GM21526 (cell line): ENCODE measurements around the gene TFB2M.

Source experiments
- ATAC-seq: cut with Tn5 transposase; IDR thresholded peaks from one replicate; pipeline ENCODE4 v1.9.1; 2021; ENCODE audit warnings: moderate library complexity; ENCODE audit not compliant: unreplicated experiment, low FRiP score

Gene TFB2M

DNA sequence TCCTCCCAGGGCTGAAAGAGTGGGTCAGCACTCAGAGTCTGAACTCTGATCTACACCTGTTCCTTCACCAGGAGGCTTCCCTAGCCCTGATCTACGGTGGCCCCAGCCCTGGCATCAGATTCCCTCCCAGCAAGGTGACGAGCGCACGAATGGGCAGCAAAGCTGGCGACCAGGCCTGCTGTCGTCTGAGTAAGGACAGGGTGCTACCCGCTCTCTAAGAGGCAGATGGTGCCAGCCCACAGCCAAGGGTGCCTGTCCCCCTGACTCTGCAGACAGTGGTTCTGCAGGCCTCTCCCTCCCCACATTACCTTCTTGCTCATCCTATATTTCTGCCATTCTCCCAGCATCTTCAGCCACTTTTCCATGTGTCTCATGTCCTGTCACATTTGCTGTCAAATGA lies 48.7 kb downstream of the TFB2M start:
- ATAC-seq = no peak

- no peak for ATAC-seq
These were observed 49.9 kb downstream of the TFB2M start for GRCh38 chr1:246516126-246516525.

DNA sequence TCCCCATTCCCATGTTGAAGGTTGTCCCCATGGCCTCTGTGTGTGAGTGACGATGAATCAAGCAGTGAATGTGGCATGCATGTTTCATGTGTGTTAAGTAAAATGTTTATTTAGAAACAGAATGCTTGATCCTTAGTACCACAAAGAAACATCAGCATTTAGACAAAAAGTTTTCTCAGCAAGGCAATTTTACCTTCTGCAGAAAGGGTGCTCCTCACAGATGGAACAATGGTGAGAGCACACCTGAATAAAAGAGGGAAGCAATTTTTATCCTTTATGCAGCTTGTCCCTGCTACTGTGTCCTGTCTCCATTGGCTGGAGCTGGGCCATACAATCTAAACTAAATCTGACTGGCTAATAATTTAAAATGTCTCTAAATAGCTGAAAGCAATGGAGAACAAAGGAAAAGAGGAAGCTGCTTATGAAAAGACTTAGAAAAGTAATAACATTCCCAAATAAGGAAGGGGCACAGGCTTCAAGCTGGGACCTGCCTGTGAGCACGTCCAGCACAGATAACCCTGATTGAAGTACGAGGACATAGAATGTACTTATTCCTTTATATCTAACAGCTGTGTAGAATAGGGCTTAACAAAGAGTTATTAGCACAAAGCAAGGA lies 50.6 kb downstream of the TFB2M start:
- no peak for ATAC-seq

DNA sequence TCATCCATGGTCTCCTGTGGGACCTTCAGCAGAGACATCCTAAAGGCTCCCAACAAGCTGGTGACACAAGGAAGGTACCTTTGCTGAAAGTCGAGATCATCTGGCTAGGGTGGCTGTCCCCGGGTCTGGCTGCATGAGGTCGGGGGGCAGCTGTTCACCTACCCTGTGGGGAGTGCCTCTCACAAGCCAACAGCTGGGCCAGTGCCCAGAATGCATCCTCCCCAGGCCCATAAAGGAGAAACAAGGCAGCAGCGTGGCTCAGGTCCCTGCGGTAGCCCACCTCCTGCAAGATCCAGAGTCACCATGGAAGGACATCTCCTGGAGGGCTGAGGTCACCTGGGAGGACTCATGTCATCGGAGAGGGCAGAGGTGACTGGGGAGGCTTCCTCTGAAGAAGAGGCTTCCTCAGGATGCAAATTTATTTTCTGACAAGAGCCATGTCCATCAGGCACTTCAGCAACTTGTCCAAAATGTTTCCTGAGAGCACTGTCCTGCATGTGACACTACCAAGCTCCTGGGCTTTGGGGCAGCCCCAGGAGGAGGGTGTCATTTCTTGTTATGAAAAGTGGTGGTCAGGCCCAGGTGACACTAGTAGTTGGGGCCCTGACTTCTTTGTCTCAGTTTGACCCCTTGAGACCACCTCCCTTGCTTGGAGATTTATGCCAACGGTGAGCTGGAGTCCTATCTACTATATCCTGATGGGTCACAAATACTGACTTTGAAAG lies 52.3 kb downstream of the TFB2M start:
- ATAC-seq = no peak

GRCh38 chr1:246513041-246513440 lies 53.0 kb downstream of the TFB2M start:
- no peak for ATAC-seq

DNA sequence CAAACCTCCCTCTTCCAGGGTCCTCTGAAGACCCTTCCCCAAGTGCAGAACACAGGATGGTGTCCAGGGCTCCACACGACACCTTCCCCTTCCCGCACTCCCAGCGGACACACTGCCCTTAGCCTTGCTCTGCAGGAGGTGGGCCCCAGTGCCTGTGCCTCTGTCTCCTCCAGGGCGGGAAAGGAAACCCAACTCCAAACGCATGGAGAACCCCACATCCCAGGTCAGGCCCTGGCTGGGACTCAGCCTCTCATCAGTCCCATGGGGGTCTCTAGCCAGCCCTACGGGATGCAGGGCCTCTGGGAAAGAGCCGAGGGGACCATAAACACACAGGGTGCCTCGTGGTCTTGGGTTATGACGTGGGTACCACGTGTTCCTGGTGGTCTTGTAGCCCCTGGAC lies 53.4 kb downstream of the TFB2M start:
- no peak for ATAC-seq

GRCh38 chr1:246512230-246512629 lies 53.8 kb downstream of the TFB2M start:
- ATAC-seq = no peak

DNA sequence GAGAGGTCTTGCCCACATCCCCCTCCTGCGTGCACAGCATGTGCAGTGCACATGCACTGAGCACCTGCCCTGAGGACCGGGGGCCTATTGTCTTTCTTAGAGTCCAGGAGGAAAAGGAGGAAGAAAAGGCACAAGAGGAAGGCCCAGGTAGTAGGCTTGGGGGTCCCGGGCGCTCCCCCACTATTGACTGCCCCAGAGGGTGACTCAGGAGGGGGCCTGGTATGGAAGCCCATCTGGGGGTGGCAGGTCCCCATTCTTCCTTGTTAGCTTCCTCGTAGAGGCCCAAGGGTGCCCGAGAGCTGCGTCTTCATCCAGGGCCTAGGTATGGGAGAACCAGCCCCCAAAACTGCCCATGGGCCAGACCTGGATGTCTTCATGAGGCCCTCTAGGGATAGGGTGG lies 54.9 kb downstream of the TFB2M start:
- ATAC-seq = no peak

DNA sequence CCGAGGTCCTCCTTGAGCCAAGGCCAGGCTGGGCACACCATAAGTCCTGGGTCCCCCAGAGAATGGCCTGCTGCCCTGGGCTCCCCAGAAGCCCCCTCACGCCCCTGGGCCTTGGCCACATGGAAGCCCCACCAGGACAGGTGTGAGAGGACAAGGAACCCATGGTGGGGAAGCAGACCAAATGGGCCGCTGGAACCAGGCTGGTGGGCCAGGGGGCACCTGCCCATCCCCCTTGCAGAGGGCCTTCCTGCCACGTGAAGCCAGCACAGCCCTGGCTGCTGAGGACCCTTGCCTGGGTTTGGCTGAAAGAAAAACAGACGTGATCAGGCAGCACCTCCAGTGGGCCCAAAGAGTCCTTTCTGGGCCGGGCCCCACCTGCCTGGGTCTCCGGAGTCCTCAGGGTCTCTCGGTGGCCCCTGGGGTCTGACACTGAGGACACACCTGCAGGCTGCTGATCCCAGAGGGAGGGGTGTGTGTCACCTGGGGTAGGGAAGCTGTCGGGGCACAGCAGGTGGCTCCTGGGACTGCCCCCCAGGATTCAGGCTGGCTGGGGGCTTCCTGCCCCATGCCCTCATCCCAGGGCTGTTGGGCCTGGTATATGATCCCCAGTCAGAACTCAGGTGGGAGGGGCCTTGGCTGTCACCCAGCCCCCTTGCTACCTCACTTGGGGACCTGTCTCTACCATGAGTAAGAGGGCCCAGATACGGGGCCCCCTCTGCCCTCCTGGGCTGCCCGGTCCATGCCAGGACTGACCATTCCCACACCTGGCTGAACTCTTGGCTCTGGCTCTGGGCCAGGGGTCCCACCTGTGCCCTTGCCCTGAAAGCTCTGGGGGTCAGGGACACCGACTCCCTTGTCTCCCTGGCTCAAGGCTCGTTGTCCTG lies 55.7 kb downstream of the TFB2M start:
- ATAC-seq = no peak

DNA sequence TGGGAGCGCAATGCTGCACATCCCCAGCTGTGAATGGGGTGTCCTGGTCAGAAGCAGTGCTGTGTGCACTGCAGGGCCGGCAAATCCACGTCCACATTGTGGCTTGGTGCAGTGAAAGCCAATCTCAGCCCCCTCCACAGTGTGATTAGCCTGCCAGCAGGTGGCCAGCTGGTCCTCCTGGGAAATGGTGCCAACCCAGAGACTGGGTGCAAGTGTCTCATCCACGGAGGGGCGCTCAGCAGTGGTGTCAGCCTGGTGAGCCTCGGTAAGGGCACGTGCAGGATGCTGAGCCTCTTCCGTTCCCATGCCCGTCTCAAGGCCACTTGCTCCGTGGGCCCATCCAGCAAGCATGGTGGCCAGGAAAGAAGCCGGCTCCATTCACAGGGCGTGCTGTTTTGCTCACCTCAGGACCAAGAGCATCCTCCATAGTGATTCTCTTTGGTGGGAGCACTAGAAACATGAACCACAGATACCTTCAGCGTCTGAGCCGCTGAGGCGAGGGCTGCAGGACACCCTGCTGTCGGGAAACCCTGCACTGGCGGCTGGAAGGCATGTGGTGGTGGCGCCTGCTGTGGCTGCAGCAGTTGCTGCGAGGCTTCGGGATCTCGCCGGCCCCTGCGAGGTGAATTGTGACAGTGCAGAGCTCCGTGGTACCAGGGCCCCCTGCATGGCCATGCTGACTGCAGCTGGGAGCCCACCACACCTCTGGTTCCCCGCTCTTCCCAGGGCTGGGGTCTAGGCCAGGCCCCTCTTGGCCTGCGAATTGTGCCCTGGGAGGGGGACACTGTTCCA lies 57.0 kb downstream of the TFB2M start:
- ATAC-seq = no peak

DNA sequence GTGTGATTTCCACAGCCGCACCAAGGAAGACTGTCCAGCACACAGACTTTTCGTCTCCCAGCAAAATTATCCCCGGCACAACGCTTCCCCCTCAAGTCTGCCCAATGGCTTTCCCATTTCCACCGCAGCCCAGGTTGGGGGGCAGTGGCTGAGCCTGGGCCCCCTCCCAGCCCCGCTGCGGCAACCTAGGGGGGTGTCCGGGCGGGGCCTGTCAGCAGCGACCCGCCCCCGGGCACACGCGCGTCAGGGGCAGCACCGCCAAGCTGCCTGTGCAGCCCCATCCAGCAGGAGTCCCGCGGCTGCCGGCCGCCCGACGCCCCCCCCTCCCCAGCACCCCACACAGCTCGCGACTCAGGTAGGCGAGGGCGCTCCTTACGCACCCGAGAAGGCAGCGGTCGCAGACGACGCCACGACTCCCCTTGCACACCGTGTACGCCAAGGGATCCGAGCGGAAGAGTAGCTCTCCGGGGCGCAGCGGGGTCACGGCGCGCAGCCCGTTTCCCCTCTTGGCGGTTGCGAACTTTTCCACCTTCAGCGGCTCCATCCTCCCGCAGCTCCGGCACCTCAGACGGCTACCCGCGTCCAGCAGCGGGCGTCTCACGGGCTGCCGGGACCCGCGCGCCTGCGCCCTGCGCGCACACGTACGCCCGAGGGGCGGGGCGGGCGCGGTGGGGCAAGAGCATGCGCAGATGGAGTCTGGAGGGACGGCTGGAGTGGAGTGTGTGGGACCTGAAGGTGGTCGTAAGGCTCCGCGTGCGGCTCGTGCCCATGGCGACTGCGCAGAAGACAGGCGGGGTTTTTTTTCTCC lies 59.2 kb downstream of the TFB2M start, which contains the start of gene SMYD3:
Gene SMYD3, minus strand, starts transcription at position 606 of the 808 bp plus-strand sequence.
- ATAC-seq = peak; percentile 87

GRCh38 chr1:246506367-246506673 lies 59.7 kb downstream of the TFB2M start:
- ATAC-seq = peak; percentile 22

- no peak for ATAC-seq
These were observed 62.7 kb downstream of the TFB2M start for GRCh38 chr1:246503341-246503740.

DNA sequence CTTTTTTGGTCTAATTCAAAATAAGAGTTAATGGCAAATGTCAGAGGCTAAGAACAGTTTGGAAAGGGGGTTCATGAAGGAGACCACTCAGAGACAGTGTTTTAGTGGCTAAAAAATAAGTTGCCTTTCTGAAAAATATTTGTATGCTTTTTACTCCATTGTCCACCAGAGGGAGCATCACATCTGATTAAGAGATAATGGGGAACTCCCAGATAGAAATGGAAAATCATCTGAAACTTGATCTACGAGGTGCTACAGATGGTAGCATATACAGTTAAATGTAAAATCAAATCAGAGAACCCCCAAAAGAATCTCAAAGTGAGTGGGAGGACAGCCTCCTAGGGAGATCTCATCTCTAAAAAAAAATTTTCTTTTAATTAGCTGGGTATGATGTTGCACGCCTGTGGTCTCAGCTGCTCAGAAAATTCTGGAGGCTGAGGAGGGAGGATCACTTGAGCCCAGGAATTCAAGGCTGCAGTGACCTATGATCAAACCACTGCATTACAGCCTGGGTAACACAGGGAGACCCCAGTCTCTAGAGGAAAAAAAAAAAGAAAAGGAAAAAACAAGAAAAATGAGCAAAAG lies 68.6 kb downstream of the TFB2M start:
- ATAC-seq = peak; percentile 44

DNA sequence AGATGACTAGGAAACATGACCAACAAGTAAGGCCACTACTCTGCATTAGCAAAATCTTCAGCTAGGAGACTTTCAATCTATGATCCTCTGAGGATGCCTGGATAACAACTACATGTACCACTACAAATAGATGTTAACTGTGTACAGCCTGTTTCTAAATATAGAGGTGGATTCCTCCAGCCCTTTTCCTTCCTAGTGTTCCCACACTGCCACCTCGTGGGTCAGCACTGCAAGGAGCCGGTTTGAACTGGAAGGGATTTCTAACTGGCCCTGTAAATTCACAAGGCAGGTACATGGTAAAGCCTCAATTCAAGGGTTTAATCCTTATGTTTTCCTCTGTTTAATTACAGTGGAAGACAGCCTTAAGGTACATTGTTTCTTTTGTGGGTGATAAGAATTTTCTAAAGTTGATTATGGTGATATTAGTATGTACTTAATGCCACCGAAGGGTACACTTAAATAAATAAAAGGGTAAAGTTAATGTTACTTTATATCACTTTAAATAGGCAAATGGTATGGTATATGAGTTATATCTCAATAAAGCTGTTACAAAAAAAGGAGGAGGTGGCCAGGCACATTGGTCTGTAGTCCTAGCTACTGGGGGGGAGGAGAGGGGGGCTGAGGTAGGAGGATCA lies 73.3 kb downstream of the TFB2M start:
- no peak for ATAC-seq

DNA sequence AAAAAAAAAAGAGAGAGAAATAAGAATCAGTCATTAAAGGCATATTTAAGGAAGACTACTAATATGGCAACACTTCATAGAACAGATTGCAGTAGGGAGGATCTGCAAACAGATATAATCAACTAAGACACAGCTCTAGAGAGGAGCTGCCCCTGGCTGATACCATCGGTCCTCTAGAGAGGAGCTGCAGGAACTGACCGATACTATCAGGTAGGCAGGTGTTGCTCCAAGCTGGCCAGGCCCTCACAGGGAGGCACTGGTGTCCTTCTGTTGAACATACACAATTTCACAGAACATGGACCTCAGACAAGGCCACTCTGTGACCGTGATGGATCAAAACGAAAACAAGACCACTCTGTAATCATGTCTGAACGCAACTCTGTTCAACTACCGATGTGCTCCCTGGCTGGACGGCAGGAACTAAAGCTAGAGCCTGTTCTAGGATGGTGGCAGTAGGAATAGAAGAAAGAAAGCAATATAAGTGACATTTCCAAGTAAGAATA lies 74.5 kb downstream of the TFB2M start:
- no peak for ATAC-seq
